ENCODE data around the gene SHMT2.

GRCh38 chr12:57210926-57211692, 18.4 kb upstream of the SHMT2 start:
- TF ChIP-seq, protein P1, sequence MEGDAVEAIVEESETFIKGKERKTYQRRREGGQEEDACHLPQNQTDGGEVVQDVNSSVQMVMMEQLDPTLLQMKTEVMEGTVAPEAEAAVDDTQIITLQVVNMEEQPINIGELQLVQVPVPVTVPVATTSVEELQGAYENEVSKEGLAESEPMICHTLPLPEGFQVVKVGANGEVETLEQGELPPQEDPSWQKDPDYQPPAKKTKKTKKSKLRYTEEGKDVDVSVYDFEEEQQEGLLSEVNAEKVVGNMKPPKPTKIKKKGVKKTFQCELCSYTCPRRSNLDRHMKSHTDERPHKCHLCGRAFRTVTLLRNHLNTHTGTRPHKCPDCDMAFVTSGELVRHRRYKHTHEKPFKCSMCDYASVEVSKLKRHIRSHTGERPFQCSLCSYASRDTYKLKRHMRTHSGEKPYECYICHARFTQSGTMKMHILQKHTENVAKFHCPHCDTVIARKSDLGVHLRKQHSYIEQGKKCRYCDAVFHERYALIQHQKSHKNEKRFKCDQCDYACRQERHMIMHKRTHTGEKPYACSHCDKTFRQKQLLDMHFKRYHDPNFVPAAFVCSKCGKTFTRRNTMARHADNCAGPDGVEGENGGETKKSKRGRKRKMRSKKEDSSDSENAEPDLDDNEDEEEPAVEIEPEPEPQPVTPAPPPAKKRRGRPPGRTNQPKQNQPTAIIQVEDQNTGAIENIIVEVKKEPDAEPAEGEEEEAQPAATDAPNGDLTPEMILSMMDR (IDR thresholded peaks at IDR 0.05 in 4 of 5, conservative IDR thresholded peaks at IDR 0.05 in 1 of 5): no peak
- TF ChIP-seq POLR2A (IDR thresholded peaks at IDR 0.05): no peak

All from gastrocnemius medialis (tissue), 4 donors.